Measurements from ENCODE around the gene TMEM33. TPM values are rescaled to one million over a fixed set of nuclear protein-coding genes. Genes with fewer than 3 reads are reported as not detected.

The TMEM33 gene
- polyA plus RNA-seq, 1 donor from 2014 or later: 26.5 TPM

GRCh38 chr4:41981456-41981855 is 46.2 kb downstream of the TMEM33 start, which contains the start of gene DCAF4L1 (continued):
- TF ChIP-seq EZH2 (IDR thresholded peaks at IDR 0.05; ENCODE audit: borderline replicate concordance, insufficient read depth, low read length, poor library complexity, severe bottlenecking) (no peak), EP300 (conservative IDR thresholded peaks at IDR 0.05; ENCODE audit: poor library complexity, severe bottlenecking) (no peak)

GRCh38 chr4:41982716-41983115 is 47.5 kb downstream of the TMEM33 start:
- H3K9ac ChIP-seq (ENCODE audit: low read length): no peak overlapping the region
- no peak overlapping the region for H2AFZ ChIP-seq (ENCODE audit: low read depth, low read length)
- H3K4me3 ChIP-seq (ENCODE audit: low read length): no peak overlapping the region
- H3K27ac ChIP-seq (ENCODE audit: low read length): no peak overlapping the region
- no peaks in the 10 kb centered on the region for H3K27me3 ChIP-seq (ENCODE audit: insufficient read depth, low read depth, low read length)
- H3K9me3 ChIP-seq (ENCODE audit: low read length): no peaks in the 10 kb centered on the region
- no peaks in the 10 kb centered on the region for H3K79me2 ChIP-seq (replicated peaks; ENCODE audit: insufficient read depth, low read length)
- TF ChIP-seq REST (IDR thresholded peaks at IDR 0.05; ENCODE audit: borderline replicate concordance) (no peak), SMC3 (conservative IDR thresholded peaks at IDR 0.05; ENCODE audit: poor library complexity) (no peak), MXI1 (conservative IDR thresholded peaks at IDR 0.05; ENCODE audit: poor library complexity, severe bottlenecking) (no peak), TAF1 (IDR thresholded peaks at IDR 0.05; ENCODE audit: low read depth) (no peak), POLR2AphosphoS5 (IDR thresholded peaks at IDR 0.05) (no peak), CTCF (IDR thresholded peaks at IDR 0.05; ENCODE audit: poor library complexity, severe bottlenecking) (no peak), RAD21 (conservative IDR thresholded peaks at IDR 0.05) (no peak), EP300 (conservative IDR thresholded peaks at IDR 0.05; ENCODE audit: poor library complexity, severe bottlenecking) (no peak), EZH2 (IDR thresholded peaks at IDR 0.05; ENCODE audit: borderline replicate concordance, insufficient read depth, low read length, poor library complexity, severe bottlenecking) (no peak)
- H3K36me3 ChIP-seq (ENCODE audit: insufficient read depth, low read length): no peaks in the 10 kb centered on the region
- H3K9me2 ChIP-seq (ENCODE audit: insufficient read depth, low read length): no peaks in the 10 kb centered on the region
- H3K4me2 ChIP-seq (ENCODE audit: low read length): no peak overlapping the region
- no peaks in the 10 kb centered on the region for H3F3A ChIP-seq (ENCODE audit: insufficient read depth, low read length, poor library complexity, severe bottlenecking)
- no peaks in the 10 kb centered on the region for H4K20me1 ChIP-seq (ENCODE audit: insufficient read depth)

DNA sequence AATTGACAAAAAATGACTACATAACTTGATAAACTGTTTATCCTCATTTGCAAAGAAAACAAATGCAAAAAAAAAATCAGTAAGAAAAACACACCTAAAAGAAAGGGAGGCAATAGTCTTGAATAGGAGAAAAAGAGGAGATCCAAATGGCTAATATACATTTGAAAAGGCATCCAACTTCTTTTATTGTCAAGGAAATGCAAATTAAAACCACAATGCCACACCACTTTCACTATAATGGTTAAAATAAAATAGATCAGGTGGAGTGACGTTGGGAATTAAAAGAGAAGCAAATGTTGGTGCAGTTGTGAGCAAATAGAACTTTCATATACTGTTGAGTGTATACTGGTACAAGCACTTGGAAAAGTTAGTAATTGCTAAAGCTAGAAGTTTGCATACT is 49.9 kb downstream of the TMEM33 start:
- Histone ChIP-seq H3K9me2 (ENCODE audit: insufficient read depth, low read length) (no peaks in the 10 kb centered on the region), H3F3A (ENCODE audit: insufficient read depth, low read length, poor library complexity, severe bottlenecking) (no peaks in the 10 kb centered on the region), H3K27ac (ENCODE audit: low read length) (no peak overlapping the region), H3K79me2 (replicated peaks; ENCODE audit: insufficient read depth, low read length) (peaks cover 13% of the 10 kb centered on the region), H2AFZ (ENCODE audit: low read depth, low read length) (no peak overlapping the region), H3K4me3 (ENCODE audit: low read length) (no peak overlapping the region), H3K27me3 (ENCODE audit: insufficient read depth, low read depth, low read length) (no peaks in the 10 kb centered on the region), H3K9me3 (ENCODE audit: low read length) (no peaks in the 10 kb centered on the region), H4K20me1 (ENCODE audit: insufficient read depth) (no peaks in the 10 kb centered on the region), H3K4me2 (ENCODE audit: low read length) (no peak overlapping the region), H3K36me3 (ENCODE audit: insufficient read depth, low read length) (no peaks in the 10 kb centered on the region), H3K9ac (ENCODE audit: low read length) (no peak overlapping the region)
- TF ChIP-seq REST (IDR thresholded peaks at IDR 0.05; ENCODE audit: borderline replicate concordance): no peak
- no peak for TF ChIP-seq SMC3 (conservative IDR thresholded peaks at IDR 0.05; ENCODE audit: poor library complexity)
- TF ChIP-seq CTCF (IDR thresholded peaks at IDR 0.05; ENCODE audit: poor library complexity, severe bottlenecking): no peak
- TF ChIP-seq MXI1 (conservative IDR thresholded peaks at IDR 0.05; ENCODE audit: poor library complexity, severe bottlenecking): no peak
- no peak for TF ChIP-seq RAD21 (conservative IDR thresholded peaks at IDR 0.05)
- no peak for TF ChIP-seq EP300 (conservative IDR thresholded peaks at IDR 0.05; ENCODE audit: poor library complexity, severe bottlenecking)
- TF ChIP-seq EZH2 (IDR thresholded peaks at IDR 0.05; ENCODE audit: borderline replicate concordance, insufficient read depth, low read length, poor library complexity, severe bottlenecking): no peak
- no peak for TF ChIP-seq TAF1 (IDR thresholded peaks at IDR 0.05; ENCODE audit: low read depth)
